ENCODE data around the gene SRPRB. TPM values are rescaled to one million over a fixed set of nuclear protein-coding genes. Genes with fewer than 3 reads are reported as not detected.

Gene SRPRB
- polyA plus RNA-seq, 1 donor from 2014 or later, result 46.9 TPM

- Histone ChIP-seq H3K27ac (ENCODE audit: low read length) (no peak overlapping the region), H3K36me3 (ENCODE audit: insufficient read depth, low read length) (no peaks in the 10 kb centered on the region), H3K9me2 (ENCODE audit: insufficient read depth, low read length) (no peaks in the 10 kb centered on the region), H3K9ac (ENCODE audit: low read length) (no peak overlapping the region), H3K9me3 (ENCODE audit: low read length) (no peaks in the 10 kb centered on the region), H3F3A (ENCODE audit: insufficient read depth, low read length, poor library complexity, severe bottlenecking) (no peaks in the 10 kb centered on the region), H4K20me1 (ENCODE audit: insufficient read depth) (no peaks in the 10 kb centered on the region), H3K79me2 (replicated peaks; ENCODE audit: insufficient read depth, low read length) (peaks cover 5% of the 10 kb centered on the region), H2AFZ (ENCODE audit: low read depth, low read length) (peak overlapping the region; percentile 75), H3K27me3 (ENCODE audit: insufficient read depth, low read depth, low read length) (no peaks in the 10 kb centered on the region), H3K4me2 (ENCODE audit: low read length) (peak overlapping the region; percentile 60), H3K4me3 (ENCODE audit: low read length) (peak overlapping the region; percentile 90)
- no peak for TF ChIP-seq REST (IDR thresholded peaks at IDR 0.05; ENCODE audit: borderline replicate concordance)
- TF ChIP-seq CTCF (IDR thresholded peaks at IDR 0.05; ENCODE audit: poor library complexity, severe bottlenecking), result no peak
- TF ChIP-seq TAF1 (IDR thresholded peaks at IDR 0.05; ENCODE audit: low read depth), result no peak
- no peak for TF ChIP-seq MXI1 (conservative IDR thresholded peaks at IDR 0.05; ENCODE audit: poor library complexity, severe bottlenecking)
- TF ChIP-seq EP300 (conservative IDR thresholded peaks at IDR 0.05; ENCODE audit: poor library complexity, severe bottlenecking), result no peak
- TF ChIP-seq SMC3 (conservative IDR thresholded peaks at IDR 0.05; ENCODE audit: poor library complexity), result no peak
- no peak for TF ChIP-seq RAD21 (conservative IDR thresholded peaks at IDR 0.05)
- no peak for TF ChIP-seq POLR2AphosphoS5 (IDR thresholded peaks at IDR 0.05)
- TF ChIP-seq EZH2 (IDR thresholded peaks at IDR 0.05; ENCODE audit: borderline replicate concordance, insufficient read depth, low read length, poor library complexity, severe bottlenecking), result no peak
Measured at GRCh38 chr3:133805384-133805701, 272 bp upstream of the SRPRB start.

GRCh38 chr3:133812872-133813271 is 7.3 kb downstream of the SRPRB start:
- no peaks in the 10 kb centered on the region for H3K9me3 ChIP-seq (ENCODE audit: low read length)
- H3F3A ChIP-seq (ENCODE audit: insufficient read depth, low read length, poor library complexity, severe bottlenecking), result no peaks in the 10 kb centered on the region
- H3K36me3 ChIP-seq (ENCODE audit: insufficient read depth, low read length), result peaks cover 10% of the 10 kb centered on the region

More at GRCh38 chr3:133812872-133813271, 7.3 kb downstream of the SRPRB start:
- Histone ChIP-seq H3K27me3 (ENCODE audit: insufficient read depth, low read depth, low read length) (no peaks in the 10 kb centered on the region), H3K9me2 (ENCODE audit: insufficient read depth, low read length) (no peaks in the 10 kb centered on the region), H3K9ac (ENCODE audit: low read length) (no peak overlapping the region), H3K79me2 (replicated peaks; ENCODE audit: insufficient read depth, low read length) (no peaks in the 10 kb centered on the region), H3K4me3 (ENCODE audit: low read length) (no peak overlapping the region), H3K4me2 (ENCODE audit: low read length) (no peak overlapping the region), H2AFZ (ENCODE audit: low read depth, low read length) (no peak overlapping the region), H3K27ac (ENCODE audit: low read length) (no peak overlapping the region), H4K20me1 (ENCODE audit: insufficient read depth) (no peaks in the 10 kb centered on the region)
- TF ChIP-seq TAF1 (IDR thresholded peaks at IDR 0.05; ENCODE audit: low read depth) (no peak), CTCF (IDR thresholded peaks at IDR 0.05; ENCODE audit: poor library complexity, severe bottlenecking) (no peak), EZH2 (IDR thresholded peaks at IDR 0.05; ENCODE audit: borderline replicate concordance, insufficient read depth, low read length, poor library complexity, severe bottlenecking) (no peak), REST (IDR thresholded peaks at IDR 0.05; ENCODE audit: borderline replicate concordance) (no peak), MXI1 (conservative IDR thresholded peaks at IDR 0.05; ENCODE audit: poor library complexity, severe bottlenecking) (no peak), SMC3 (conservative IDR thresholded peaks at IDR 0.05; ENCODE audit: poor library complexity) (no peak), POLR2AphosphoS5 (IDR thresholded peaks at IDR 0.05) (no peak), EP300 (conservative IDR thresholded peaks at IDR 0.05; ENCODE audit: poor library complexity, severe bottlenecking) (no peak), RAD21 (conservative IDR thresholded peaks at IDR 0.05) (no peak)

All from neural cell (in vitro differentiated cells).